DMS153 (cell line): Measurements from ENCODE around the gene WDR31.
"Not testable (repeated sequence)": the region's sequence is repeated elsewhere in the genome, so short reads cannot be mapped to it uniquely, and the experiment has no call there.

Experiments used
- DNase-seq: peaks from one replicate; lab custom pipeline; 2025; lab: John Stamatoyannopoulos, UW

Gene WDR31

DNA sequence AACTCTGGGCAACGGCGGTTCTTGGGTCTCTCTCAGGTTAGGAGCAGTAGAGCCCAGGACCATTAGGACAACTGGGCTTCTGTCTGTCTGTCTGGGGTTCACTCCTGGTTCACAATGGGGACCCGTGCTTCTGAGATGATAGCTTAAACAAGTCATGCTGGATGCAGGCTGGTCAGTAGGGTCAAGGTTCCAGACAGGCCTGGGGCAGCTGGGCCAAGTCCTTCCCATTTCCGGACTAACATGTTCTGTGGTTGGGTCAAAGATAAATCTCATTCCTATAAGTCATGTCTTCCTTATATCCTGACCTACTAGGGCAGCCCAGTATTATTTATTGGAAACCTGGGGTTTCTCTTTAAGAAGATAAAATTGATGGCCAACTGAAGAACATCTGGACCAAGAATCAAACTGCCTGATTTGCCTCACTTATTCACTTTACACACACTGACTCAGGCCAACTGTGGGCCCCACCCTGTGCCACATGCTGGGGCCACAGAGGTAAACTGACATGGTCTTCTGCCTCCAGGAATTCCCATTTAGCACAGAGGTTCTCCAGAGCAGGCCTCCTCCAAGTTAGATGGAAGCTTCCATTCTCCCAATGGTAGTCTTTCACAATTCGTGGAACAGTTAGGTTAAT, 28.4 kb upstream of the WDR31 start:
- no peak for DNase-seq

DNA sequence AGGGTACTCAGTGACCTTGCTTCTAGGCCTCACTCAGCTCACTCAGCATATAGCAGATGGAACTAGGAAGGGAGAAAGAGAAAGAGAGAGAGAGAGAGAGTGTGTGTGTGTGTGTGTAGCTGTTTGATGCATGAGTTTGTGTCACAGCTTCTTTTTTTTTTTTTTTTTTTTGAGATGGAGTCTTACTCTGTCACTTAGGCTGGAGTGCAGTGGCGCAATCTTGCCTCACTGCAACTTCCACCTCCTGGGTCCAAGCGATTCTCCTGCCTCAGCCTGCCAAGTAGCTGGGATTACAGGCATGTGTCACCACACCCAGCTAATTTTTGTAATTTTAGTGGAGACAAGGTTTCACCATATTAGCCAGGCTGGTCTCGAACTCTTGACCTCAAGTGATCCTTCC, 25.6 kb upstream of the WDR31 start:
- DNase-seq = not testable (repeated sequence)

DNA sequence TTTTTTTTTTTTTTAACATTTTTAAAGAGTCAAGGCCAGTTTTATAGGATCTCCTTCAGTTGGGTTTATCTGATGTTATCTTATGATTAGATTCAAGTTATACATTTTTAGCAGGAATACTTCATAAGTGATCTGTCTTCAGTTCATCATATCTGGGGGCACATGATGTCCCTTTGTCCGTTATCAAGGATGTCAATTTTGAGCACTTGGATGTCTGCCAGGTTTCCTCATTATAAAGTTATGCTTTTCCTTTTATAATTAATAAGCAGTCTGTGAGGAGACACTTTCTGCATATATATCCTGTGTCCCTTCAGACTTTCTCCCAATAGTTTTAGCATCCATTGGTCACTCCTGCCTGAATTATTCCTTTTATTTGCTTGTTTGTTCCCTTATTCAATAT, 24.9 kb upstream of the WDR31 start:
- no peak for DNase-seq

DNA sequence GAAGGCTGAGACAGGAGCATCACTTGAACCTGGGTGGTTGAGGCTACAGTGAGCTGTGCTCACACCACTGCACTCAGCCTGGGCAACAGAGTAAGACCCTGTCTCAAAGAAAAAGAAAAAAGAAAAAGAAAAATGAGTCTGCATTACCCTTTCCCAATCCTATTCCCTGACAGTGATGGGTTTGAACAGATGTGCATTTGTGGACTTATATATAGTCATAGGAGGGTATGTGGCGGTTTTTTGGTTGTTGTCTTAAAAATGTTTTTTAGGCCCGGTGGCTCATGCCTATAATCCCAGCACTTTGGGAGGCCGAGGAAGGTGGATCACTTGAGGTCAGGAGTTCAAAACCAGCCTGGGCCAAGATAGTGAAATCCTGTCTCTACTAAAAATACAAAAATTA, 23.3 kb upstream of the WDR31 start:
- no peak for DNase-seq

DNA sequence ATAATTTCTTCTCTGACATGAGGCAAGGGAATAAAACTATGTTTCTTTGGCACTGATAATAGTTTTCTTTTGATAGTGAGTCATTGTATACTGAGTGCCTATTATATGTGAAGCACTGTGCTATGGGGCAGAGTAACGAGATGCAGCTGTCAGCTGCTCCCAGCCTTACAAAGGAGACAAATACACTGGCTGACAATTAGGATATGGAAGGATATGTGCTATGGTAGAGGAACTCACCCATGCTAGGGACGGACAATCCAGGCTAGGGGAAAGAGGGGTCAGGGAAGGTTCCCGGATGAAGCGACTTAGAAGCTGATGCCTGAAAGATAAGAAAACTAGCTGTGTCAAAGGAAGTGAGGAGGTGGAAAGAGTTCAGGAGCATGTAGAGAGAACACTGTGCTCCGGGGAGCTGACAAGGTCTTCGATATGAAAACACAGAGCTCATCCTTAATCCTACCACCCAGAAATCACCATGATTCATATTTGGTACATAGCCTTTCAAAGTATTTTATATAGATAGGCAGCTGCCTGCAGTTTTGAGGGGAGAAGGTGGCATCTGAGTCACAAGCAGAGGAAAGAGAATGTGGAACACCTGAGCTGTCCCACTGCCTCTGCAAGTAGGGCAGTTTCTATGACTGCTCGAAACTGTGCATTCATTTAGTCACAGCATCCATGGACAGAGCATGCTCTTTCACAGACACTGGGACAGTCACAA, 21.4 kb upstream of the WDR31 start:
- DNase-seq = no peak

DNA sequence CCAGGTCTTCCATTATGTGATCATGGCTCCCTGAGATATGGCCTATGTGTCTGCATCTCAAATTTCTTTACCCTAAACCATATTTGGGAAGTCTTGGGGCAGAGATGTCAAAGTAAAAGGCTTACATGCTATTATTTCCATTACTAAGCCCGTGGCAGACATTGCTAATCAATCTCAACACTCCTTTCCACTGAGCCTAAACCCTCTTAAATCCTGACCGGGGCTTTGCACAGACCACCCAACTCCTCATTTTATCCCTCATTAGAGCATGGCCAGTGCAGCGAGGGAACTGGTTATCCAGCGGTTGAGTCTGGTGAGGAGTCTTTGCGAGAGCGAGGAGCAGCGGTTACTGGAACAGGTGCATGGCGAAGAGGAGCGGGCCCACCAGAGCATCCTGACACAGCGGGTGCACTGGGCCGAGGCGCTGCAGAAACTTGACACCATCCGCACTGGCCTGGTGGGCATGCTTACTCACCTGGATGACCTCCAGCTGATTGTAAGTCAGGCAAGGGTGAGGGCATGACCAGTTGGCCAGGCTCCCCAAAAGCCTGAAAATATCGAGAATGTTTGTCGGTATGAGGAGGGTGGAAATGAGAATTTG, 20.3 kb upstream of the WDR31 start:
- DNase-seq = no peak

DNA sequence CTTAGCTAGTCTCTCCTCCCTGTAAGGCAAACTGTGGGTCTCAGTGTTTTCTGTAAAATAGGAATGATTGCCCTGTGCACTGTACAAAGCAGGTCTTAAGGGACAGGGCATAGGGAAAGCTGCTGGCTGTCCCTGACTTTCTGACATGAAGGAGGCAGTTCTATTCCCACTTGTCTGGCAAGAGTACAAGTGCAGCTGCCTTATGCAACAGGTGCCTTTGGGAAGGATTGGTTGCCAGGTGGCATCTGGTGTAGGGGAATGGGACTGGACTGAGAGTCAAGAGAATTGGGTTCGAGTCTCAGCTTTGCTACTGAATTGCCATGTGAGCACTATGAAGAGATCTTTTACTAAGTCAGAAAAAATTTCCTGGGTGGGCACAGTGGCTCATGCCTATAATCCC, 19.3 kb upstream of the WDR31 start:
- DNase-seq = no peak

DNA sequence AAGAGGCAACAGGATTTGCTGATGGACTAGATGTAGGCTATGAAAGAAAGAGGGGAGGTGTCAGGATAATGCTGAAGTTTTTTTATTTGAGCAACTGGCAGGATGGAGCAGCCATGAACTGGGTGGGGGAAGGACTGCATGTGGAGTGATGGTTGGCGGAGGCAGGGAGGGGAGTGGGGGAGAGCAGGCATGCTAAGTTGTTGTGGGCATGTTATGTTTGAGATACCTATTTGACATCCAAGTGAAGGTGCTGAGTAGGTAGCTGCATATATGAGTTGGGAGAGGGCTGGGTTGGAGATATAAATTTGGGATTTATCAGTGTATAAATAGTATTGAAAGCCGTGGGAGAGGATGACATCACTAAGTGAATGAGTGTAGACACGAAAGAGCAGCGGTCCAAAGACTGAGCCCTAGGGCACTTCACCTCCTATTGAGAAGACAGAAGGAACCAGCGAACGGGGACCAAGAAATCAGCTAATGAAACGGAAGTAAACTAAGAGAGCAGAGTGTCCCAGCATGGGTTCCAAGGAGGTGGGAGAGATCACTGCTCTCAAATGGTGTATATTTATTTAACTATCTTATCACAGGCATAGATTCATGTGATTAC, 16.7 kb upstream of the WDR31 start:
- DNase-seq = no peak

DNA sequence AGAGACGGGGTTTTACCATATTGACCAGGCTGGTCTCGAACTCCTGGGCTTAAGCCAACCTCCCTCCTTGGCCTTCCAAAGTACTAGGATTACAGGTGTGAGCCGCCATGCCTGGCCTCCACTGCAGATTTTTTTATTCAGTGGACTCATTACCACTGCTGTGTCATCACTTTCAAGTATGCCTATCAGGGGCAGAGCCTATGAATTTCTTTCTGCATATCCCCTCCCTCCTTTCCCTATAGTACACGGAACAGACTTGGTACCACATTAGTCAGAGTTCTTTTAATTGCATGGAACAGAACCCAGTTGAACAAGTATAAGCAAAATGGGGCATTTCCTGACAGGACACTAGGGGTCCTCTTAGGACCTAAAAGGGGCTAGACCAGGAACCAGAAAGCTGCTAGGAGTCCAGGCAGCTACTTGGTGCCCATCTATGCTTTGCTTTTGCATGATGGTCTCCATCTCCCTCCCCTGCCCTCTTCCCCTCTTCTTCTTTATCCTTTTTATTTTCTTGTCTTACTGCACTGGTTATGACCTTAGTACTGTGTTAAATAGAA, 15.0 kb upstream of the WDR31 start:
- no peak for DNase-seq

DNA sequence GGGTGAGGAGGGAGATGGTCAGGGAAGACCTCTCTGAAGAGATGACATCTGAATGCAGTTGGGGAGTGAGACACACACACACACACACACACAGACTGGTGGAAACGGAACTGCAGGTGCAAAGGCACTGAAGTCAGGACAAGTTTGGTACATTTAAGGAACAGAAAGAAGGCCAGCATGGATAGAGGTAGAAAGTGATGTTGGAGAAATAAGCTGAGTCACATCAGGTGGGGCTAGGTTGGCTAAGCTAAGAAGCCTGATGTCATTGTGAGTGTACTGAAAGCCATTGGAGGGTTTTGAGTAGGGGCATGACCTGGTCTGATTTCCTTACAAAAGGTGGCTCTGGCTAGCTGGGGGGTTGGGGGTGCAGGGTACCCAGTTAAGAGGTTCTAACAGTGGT, 12.3 kb upstream of the WDR31 start:
- DNase-seq = no peak

DNA sequence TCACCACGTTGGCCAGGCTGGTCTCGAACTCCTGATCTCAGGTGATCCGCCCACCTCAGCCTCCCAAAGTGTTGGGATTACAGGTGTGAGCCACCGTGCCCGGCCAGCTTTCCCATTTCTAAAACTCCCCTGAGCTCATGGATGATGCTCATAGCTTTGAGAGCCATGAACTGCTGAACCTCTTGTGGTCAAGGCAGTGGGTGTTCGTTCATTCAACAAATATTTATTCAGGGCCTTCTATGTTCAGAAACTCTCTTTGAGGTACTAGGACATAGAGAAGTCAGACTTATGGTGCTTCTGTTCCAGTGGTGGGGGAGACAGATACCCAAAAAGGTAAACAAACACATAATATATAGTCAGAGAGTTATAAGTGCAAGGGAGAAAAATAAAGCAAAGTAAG, 11.9 kb upstream of the WDR31 start:
- DNase-seq = no peak

DNA sequence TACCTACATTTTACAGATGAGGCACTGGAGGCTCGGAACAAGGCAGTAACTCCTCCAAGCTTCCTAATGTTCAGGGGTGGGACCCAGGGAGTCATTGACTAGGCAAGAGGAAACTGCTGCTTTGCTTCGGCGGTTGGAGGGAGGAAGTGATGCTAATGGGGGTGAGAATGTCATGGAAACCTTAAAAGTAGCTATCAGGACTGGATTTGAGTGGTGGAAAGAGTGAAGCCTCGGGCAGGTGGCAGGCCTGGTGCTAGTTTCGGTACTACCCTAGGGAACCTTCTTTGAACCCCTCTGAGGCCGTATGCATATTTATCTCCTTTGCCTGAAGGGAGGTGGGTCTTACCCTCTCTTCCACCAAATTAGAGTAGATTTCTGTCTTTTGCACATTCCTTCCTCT, 10.9 kb upstream of the WDR31 start:
- no peak for DNase-seq

DNA sequence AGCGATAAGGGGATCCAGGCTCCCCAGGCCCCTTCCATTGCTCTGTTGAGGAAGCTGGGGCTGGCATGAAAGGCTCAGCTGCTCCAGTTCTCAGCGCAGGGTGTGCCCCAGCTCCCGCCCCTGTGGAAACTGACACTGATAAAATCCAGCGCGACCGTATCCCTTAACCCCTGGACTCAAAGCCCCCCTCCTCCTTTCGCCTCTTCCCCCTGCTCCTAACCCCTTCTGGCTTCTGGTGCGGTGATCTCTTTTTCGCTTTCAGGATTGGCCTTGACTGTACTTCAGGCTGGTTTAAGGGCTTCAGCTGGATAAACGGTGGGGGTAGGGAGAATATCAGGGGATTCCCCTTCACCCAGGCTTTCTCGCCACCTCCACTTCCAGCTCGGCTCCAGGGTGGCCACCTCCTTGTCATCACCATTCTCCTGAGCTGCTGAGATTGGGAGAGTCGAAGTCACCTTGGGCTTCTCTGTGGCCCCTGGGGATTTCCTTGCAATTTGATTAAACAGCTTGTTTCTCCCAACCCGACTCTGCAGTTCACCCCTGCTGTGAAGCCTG, 10.1 kb upstream of the WDR31 start:
- no peak for DNase-seq

DNA sequence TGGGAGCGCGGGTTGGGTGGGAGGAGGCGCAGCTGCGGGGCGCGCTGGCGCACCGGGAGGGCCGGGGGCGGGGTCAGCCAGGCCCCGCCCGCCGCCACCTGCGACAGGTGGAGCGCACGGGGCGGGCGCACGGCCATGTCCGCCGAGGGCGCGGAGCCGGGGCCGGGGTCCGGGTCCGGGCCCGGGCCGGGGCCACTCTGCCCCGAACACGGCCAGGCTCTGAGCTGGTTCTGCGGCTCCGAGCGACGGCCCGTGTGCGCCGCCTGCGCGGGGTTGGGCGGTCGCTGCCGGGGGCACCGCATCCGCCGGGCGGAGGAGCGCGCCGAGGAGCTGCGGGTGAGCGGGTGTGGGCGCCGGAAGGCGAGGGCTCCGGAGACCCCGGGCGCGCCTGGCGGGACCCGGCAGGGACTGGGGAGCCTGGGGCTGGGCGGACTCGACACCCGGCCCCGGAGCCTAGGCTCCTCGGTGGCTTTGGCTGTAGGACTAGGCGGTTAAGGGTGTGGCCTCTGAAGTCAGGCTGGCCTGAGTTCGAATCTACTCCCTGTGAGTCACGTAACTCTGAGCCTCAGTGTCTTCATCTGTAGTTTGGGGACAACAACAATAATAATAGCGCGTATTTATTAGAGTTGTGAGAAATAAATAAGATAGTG, 9.5 kb upstream of the WDR31 start, which contains the start of gene BSPRY:
Gene BSPRY (plus strand): TSS at position 97 of the 650 bp plus-strand sequence. CDS start 39 bp downstream, at position 136.
- no peak for DNase-seq

DNA sequence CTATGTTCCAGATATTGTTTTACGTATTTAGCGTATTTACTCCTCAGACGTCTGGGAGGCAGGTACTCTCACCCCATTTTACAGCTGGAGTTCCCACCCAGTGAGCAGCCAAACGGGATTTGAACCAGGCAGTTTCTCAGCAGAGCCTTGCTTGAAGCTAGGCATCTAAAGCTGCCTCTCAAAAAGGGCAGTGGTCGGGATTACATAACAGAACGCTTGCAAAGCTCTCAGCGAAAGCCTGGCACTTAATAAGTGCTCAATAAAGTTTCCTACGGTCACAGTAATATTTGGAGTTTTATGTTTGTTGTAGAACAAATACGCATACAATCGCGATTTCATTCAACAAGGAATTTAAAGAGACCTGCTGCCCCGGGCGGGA, 9.0 kb upstream of the WDR31 start:
- no peak for DNase-seq

DNA sequence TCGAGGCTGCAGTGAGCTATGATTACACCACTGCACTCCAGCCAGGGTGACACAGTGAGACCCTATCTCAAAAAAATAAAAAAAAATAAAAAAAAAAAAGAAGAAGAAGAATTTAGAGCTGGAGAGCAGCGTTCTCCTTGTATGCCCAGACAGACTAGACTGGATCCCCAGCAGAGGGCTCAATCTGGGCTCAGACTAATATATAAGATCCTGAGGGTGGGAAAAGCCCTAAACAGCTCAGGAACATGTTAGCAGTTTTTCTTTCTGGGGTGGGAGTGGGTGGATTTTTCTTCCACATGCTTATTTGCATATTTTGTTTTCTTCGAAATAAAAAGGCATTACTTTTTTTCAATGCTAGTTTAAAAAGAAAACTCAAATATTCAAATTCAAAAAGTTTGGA, 8.4 kb upstream of the WDR31 start:
- no peak for DNase-seq

DNA sequence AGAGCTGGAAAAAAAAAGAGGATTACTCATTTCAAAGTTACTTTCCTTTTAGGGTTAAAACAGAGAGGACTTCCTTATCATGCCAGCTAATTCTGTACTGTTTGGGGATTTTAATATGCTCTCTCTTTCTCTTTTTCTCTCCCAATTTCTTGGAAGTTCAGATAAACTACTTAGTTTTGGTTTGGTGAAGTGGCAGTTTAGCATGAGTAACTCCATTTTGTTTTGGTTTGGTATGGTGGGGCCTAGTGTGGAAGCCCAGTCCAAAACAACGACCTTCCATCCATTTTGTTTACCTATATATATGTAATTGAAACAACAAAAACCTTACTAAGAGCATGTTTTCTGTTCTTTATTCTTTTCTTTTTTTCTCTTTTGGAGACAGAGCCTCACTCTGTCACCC, 5.6 kb upstream of the WDR31 start:
- DNase-seq = no peak

DNA sequence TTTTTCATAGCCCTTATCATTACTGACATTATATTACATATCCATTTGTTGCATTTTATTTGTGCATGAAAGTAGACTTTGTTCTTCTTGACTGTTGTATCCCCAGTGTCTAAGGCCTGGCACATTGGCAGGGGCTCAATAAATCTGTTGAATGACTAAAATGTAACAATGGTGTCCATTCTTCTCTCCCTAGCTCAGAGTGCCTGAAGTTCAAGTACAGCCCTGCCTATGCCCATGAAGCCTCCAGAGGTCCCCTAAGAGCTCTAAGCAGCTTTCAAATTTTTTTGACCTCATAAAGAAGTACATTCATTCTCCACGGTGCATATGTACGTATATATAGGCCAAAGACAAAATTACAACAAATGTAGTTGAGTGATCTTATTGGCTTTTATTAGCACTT, 5.1 kb upstream of the WDR31 start:
- DNase-seq = no peak

DNA sequence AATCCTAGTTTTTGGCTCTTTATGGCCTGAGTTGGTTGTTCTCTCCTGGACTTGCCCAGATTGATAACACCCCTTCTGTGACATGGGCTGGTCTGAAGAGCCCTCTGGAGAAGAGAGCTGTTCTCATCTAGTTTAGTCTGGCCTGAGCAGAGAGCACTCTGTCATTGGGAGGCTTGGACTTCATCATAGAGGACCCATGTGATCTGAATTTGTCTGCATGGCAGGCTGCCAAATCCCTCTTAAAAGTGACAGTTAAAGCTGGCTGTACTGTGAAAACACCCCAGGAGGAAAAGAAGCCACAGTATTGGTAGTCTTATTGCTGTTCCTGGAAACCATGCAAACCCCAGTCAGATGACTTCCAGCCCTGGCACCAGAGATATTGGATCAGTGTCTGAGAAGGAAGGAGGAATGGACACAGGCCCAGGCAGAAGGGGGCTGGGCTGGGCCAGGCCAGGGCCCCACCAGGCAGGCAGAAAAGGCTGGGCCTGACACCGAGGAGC, 3.7 kb upstream of the WDR31 start:
- peak; percentile 98 for DNase-seq

DNA sequence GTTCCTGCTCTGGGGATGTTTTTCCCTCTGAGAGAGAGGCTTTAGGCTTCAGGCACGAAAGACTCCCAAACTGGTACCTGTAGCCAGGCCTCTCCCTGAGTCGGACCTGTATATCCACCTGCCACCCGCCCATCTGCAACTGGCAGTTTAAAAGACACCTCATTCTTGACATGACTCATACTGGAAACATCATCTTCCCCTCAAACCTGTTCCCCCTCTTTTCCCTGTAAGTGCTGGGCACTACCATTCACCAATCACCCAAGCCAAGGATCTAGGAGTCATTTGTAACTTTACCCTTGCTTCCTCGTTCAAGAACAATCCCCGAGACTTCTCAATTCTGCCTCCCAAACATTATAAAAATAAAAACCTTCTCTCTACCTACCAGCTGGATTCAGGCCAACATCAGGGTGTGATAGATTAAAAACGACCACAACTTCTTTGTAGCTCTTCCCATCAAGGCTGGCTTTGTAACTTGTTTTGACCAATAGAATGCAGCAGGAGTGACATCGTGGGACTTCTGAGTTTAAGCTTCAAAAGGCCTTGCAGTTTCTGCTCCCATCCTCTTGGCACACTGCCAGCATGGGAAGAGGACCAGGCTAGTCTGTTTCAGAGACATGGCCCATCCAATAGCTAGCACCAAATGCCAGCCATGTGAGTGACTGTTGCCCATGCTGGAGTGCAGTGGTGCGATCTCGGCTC, 1.8 kb upstream of the WDR31 start:
- no peak for DNase-seq

DNA sequence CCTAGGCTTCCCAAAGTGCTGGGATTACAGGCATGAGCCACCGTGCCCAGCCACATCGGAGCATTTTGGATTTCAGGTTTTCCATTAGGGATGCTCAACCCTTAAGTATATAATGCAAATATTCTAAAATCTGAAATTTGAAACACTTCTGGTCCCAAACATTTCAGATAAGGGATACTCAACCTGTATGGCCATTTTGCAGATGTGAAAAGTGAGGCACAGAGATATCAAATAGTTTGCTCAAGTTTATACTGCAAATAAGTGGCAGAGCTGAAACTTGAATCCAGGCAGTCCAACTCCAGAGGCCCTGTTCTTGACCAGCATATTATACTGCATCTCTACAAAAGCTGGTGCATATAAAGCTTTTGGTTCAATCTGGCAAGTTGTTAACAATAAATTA, 2.4 kb downstream of the WDR31 start:
- no peak for DNase-seq
